SK-N-MC (cell line): ENCODE results near the gene COQ2.

Source experiments
- EZH2 ChIP-seq: fragments of 200-600 bp; sonication (generic); IDR thresholded peaks from one replicate; pipeline ENCODE4 v1.6.1; 2017; ENCODE audit warnings: antibody characterized with exemption
- FOXP2 ChIP-seq: optimal IDR thresholded peaks from 2 replicates; pipeline ENCODE3; 2011; ENCODE audit warnings: mild to moderate bottlenecking, moderate library complexity; ENCODE audit not compliant: insufficient read depth; ENCODE audit errors: extremely low read length, control extremely low read depth
- POLR2AphosphoS5 ChIP-seq: IDR thresholded peaks from 2 replicates; pipeline ENCODE4 v1.6.1; 2012; ENCODE audit warnings: mild to moderate bottlenecking, low read depth, low read length, borderline replicate concordance

DNA sequence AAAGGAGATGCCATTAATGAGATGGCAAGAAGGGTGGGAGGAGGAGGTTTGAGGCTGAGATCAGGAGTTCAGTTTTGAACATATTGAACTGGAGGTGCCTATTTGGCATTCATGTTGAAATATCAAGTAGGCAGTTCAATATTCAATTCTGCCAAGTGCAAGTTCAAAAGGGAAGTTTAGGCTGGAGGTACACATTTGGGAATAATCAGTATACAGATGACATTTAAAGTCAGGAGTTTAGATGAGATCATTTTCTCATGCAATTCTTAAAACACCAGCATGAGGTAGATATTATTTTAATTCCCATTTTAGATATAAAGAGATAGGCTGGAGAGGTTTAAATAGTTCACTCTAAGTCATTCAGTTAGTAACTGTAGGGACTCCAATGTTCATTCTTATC is 26.1 kb downstream of the COQ2 start:
- TF ChIP-seq POLR2AphosphoS5 = no peak
- no peak for TF ChIP-seq EZH2
- no peak for TF ChIP-seq FOXP2
